ENCODE measurements around the gene IRAK4. TPM values are rescaled to one million over a fixed set of nuclear protein-coding genes. Genes with fewer than 3 reads are reported as not detected.

IRAK4 gene
- total RNA-seq, 4 donors from 2014 or later: 16.2 to 79.4 (median 22.0) TPM

- DNase-seq (ENCODE audit: low spot score in 2 of 2): no peak
- Histone ChIP-seq H3K9me3 (no peaks in the 10 kb centered on the region), H3K4me1 (peaks cover 45% of the 10 kb centered on the region), H3K27ac (peak overlapping the region; percentile 94), H3K27me3 (no peaks in the 10 kb centered on the region), H3K4me3 (peak overlapping the region; percentile 79), H3K36me3 (no peaks in the 10 kb centered on the region)
- TF ChIP-seq EP300 (IDR thresholded peaks at IDR 0.05) (no peak), POLR2A (IDR thresholded peaks at IDR 0.05) (no peak), POLR2AphosphoS5 (IDR thresholded peaks at IDR 0.05) (no peak), CTCF (IDR thresholded peaks at IDR 0.05) (no peak)
- 3% methylated on average over 8 of the region's 18 CpGs for WGBS
Observed at GRCh38 chr12:43758247-43758727, 464 bp upstream of the IRAK4 start.

- no peak for DNase-seq (ENCODE audit: low spot score in 2 of 2)
- 70% methylated on average over 2 of the region's 2 CpGs for WGBS
- H3K4me1 ChIP-seq: peaks cover 41% of the 10 kb centered on the region
- H3K4me3 ChIP-seq: no peak overlapping the region
- H3K9me3 ChIP-seq: no peaks in the 10 kb centered on the region
- TF ChIP-seq POLR2A (IDR thresholded peaks at IDR 0.05) (no peak), CTCF (IDR thresholded peaks at IDR 0.05) (no peak), POLR2AphosphoS5 (IDR thresholded peaks at IDR 0.05) (no peak), EP300 (IDR thresholded peaks at IDR 0.05) (no peak)
- no peaks in the 10 kb centered on the region for H3K27me3 ChIP-seq
- no peaks in the 10 kb centered on the region for H3K36me3 ChIP-seq
- H3K27ac ChIP-seq: no peak overlapping the region
Observed at GRCh38 chr12:43760396-43760795, 1.6 kb downstream of the IRAK4 start.

- Histone ChIP-seq H3K4me1 (peaks cover 41% of the 10 kb centered on the region), H3K9me3 (no peaks in the 10 kb centered on the region), H3K27me3 (no peaks in the 10 kb centered on the region), H3K27ac (no peak overlapping the region), H3K36me3 (no peaks in the 10 kb centered on the region), H3K4me3 (no peak overlapping the region)
- TF ChIP-seq POLR2A (IDR thresholded peaks at IDR 0.05) (no peak), CTCF (IDR thresholded peaks at IDR 0.05) (no peak), EP300 (IDR thresholded peaks at IDR 0.05) (no peak), POLR2AphosphoS5 (IDR thresholded peaks at IDR 0.05) (no peak)
- no peak for DNase-seq (ENCODE audit: low spot score in 2 of 2)
Observed at GRCh38 chr12:43761500-43761899, 2.7 kb downstream of the IRAK4 start.

- Histone ChIP-seq H3K4me3 (no peak overlapping the region), H3K4me1 (peaks cover 37% of the 10 kb centered on the region), H3K36me3 (no peaks in the 10 kb centered on the region), H3K27me3 (no peaks in the 10 kb centered on the region), H3K27ac (no peak overlapping the region), H3K9me3 (no peaks in the 10 kb centered on the region)
- TF ChIP-seq POLR2A (IDR thresholded peaks at IDR 0.05) (no peak), CTCF (IDR thresholded peaks at IDR 0.05) (no peak), EP300 (IDR thresholded peaks at IDR 0.05) (no peak), POLR2AphosphoS5 (IDR thresholded peaks at IDR 0.05) (no peak)
- DNase-seq (ENCODE audit: low spot score in 2 of 2): no peak
Observed at GRCh38 chr12:43762596-43762995, 3.8 kb downstream of the IRAK4 start.

- no peaks in the 10 kb centered on the region for H3K9me3 ChIP-seq
- peaks cover 29% of the 10 kb centered on the region for H3K4me1 ChIP-seq
- no peaks in the 10 kb centered on the region for H3K27me3 ChIP-seq
- no peak overlapping the region for H3K4me3 ChIP-seq
- no peaks in the 10 kb centered on the region for H3K36me3 ChIP-seq
- no peak for DNase-seq (ENCODE audit: low spot score in 2 of 2)
- TF ChIP-seq POLR2A (IDR thresholded peaks at IDR 0.05) (no peak), POLR2AphosphoS5 (IDR thresholded peaks at IDR 0.05) (no peak), EP300 (IDR thresholded peaks at IDR 0.05) (no peak)
- H3K27ac ChIP-seq: no peak overlapping the region
Observed at GRCh38 chr12:43763769-43764168, 5.0 kb downstream of the IRAK4 start.

GRCh38 chr12:43764528-43764927 is 5.8 kb downstream of the IRAK4 start:
- H3K4me3 ChIP-seq: no peak overlapping the region
- no peak for DNase-seq (ENCODE audit: low spot score in 2 of 2)
- H3K27me3 ChIP-seq: no peaks in the 10 kb centered on the region
- no peaks in the 10 kb centered on the region for H3K9me3 ChIP-seq
- no peak overlapping the region for H3K27ac ChIP-seq
- TF ChIP-seq POLR2AphosphoS5 (IDR thresholded peaks at IDR 0.05): no peak
- TF ChIP-seq CTCF (IDR thresholded peaks at IDR 0.05): no peak
- TF ChIP-seq POLR2A (IDR thresholded peaks at IDR 0.05): no peak
- no peak for TF ChIP-seq EP300 (IDR thresholded peaks at IDR 0.05)
- H3K4me1 ChIP-seq: peaks cover 27% of the 10 kb centered on the region
- peaks cover 6% of the 10 kb centered on the region for H3K36me3 ChIP-seq
